Activated CD8-positive, alpha-beta memory T cell treated with anti-CD3 and anti-CD28 coated beads for 48 hours (primary cell): Measurements from ENCODE around the gene KLHL28.

Experiments used
- DNase-seq, 3 experiments: peaks; one replicate each; pipeline ENCODE4 v3.0.0-alpha.2; 2020; ENCODE audit warnings: low read depth in 2 of 3, low spot score in 2 of 3

KLHL28 gene

GRCh38 chr14:44961151-44961553, 595 bp downstream of the KLHL28 start:
- peak; percentile 4 to 30 (median 11) for DNase-seq

GRCh38 chr14:44960646-44961045, 1.1 kb downstream of the KLHL28 start:
- no peak for DNase-seq

- DNase-seq = no peak
These were observed 1.6 kb downstream of the KLHL28 start for GRCh38 chr14:44960146-44960545.

GRCh38 chr14:44959538-44959937, 2.2 kb downstream of the KLHL28 start:
- DNase-seq = no peak

GRCh38 chr14:44956866-44957265, 4.9 kb downstream of the KLHL28 start:
- DNase-seq = no peak

- DNase-seq = no peak
These were observed 6.2 kb downstream of the KLHL28 start for GRCh38 chr14:44955528-44955927.

GRCh38 chr14:44954750-44955149, 7.0 kb downstream of the KLHL28 start:
- DNase-seq = no peak

GRCh38 chr14:44952391-44953110, 9.2 kb downstream of the KLHL28 start:
- DNase-seq = no peak

GRCh38 chr14:44951051-44951450, 10.7 kb downstream of the KLHL28 start:
- no peak for DNase-seq

- no peak for DNase-seq
These were observed 16.5 kb downstream of the KLHL28 start for GRCh38 chr14:44945264-44945663.

GRCh38 chr14:44944107-44944506, 17.6 kb downstream of the KLHL28 start:
- no peak for DNase-seq

GRCh38 chr14:44942436-44942835, 19.3 kb downstream of the KLHL28 start:
- no peak for DNase-seq

GRCh38 chr14:44941591-44941990, 20.2 kb downstream of the KLHL28 start:
- DNase-seq = no peak

GRCh38 chr14:44940944-44941343, 20.8 kb downstream of the KLHL28 start:
- no peak for DNase-seq

GRCh38 chr14:44940211-44940610, 21.5 kb downstream of the KLHL28 start:
- DNase-seq = no peak

GRCh38 chr14:44937547-44937946, 24.2 kb downstream of the KLHL28 start:
- DNase-seq = no peak

- DNase-seq = no peak
These were observed 26.6 kb downstream of the KLHL28 start for GRCh38 chr14:44935155-44935554.

- no peak for DNase-seq
These were observed 33.0 kb downstream of the KLHL28 start for GRCh38 chr14:44928793-44929192.

- DNase-seq = no peak
These were observed 46.9 kb downstream of the KLHL28 start for GRCh38 chr14:44914849-44915248.

- no peak for DNase-seq
These were observed 49.5 kb downstream of the KLHL28 start for GRCh38 chr14:44912041-44912869.

GRCh38 chr14:44910821-44911220, 50.9 kb downstream of the KLHL28 start:
- no peak for DNase-seq

- no peak for DNase-seq
These were observed 60.1 kb downstream of the KLHL28 start for GRCh38 chr14:44901696-44902095.
